Measurements from ENCODE around the gene KRT2. TPM values are rescaled to one million over a fixed set of nuclear protein-coding genes. Genes with fewer than 3 reads are reported as not detected.

KRT2 gene
- total and polyA plus RNA-seq, 10 of the 15 experiments (the other 5 are each of a cell fraction or from before 2014, with no cell fraction given) = 0.08 to 0.12 TPM; not detected in 8

DNA sequence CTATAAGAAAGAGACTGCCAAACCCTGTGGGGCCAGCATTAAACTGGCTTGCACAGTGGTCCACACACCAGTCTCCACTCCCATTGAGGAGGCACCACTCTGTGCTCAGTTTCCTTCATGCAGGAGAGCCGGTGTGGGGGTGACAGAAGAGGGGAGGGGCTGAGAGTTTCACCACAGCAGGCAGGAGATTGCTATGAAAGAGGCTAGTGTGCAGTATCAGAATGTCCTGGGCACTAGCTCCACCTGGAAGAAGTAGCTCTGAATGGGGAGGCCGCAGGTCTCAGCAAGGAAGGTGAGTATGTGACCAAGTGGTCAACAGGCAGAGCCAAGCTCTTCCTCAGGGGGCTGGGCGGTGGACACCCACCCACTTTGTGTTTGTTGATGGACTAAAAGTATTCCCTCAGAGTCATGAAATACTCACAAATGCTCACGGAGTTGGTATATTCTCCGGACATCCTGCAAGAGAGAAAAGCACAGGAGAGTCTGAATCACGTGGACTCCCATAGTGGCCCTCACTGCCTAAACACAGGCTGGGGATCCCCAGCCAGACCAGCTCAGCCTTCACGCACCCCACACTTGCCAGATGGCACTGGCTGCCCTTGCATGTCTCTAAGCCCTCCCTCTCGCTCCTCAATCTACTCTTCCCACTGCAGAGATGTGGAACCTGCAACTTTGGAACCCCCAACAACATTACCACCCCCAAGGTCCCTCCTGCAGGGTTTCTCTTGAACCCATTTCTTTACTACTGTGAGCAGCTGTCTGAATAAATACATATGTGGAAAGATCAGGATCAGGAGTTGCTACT, 43.0 kb downstream of the KRT2 start:
- ChIA-PET RAD21 (ENCODE audit: unreplicated experiment) (no interaction called here), POLR2A (no interaction called here), CTCF (no interaction called here), SMC1A (ENCODE audit: uncharacterized antibody, unreplicated experiment) (no interaction called here)
- Histone ChIP-seq H3K4me2 (ENCODE audit: control insufficient read depth, insufficient read depth) (no peak overlapping the region), H3K9ac (ENCODE audit: control insufficient read depth, insufficient read depth, low read length) (no peak overlapping the region), H3K4me3 (no peak overlapping the region), H3K9me3 (replicated peaks; ENCODE audit: control insufficient read depth, insufficient read depth, low read length) (no peaks in the 10 kb centered on the region), H2AFZ (ENCODE audit: control insufficient read depth, low read depth, low read length) (no peak overlapping the region), H3K27me3 (replicated peaks in 1 of 2; ENCODE audit: control insufficient read depth in 2 of 2, insufficient read depth in 2 of 2, low read length in 1 of 2) (peaks cover 0 to 3% of the 10 kb centered on the region in 2 experiments; a peak in 2 of 4 replicates), H3K27ac (ENCODE audit: control insufficient read depth, insufficient read depth) (no peak overlapping the region), H3K79me2 (ENCODE audit: control insufficient read depth, insufficient read depth, low read length) (no peaks in the 10 kb centered on the region), H3K4me1 (ENCODE audit: control insufficient read depth, insufficient read depth, low read length) (no peaks in the 10 kb centered on the region), H3K36me3 (ENCODE audit: control insufficient read depth in 2 of 2, insufficient read depth in 2 of 2, low read length in 1 of 2) (no peaks in the 10 kb centered on the region), H4K20me1 (ENCODE audit: control insufficient read depth, insufficient read depth) (no peaks in the 10 kb centered on the region)
- intact Hi-C loops (cut with micrococcal nuclease; ENCODE audit: unreplicated experiment) = no loop called here
- in situ Hi-C loops (cut with MboI) = no loop called here
- WGBS (ENCODE audit: insufficient coverage, insufficient replicate concordance, low lambda C conversion rate, missing lambda C conversion rate) = 31% methylated on average over 8 of the region's 8 CpGs
- no peak for TF ChIP-seq RBBP5 (conservative IDR thresholded peaks at IDR 0.05)
- no peak for TF ChIP-seq ZNF274 (IDR thresholded peaks at IDR 0.05; ENCODE audit: insufficient read depth, insufficient read length)
- TF ChIP-seq TAF1 (IDR thresholded peaks at IDR 0.05; ENCODE audit: borderline replicate concordance, low read depth, low read length) = no peak
- TF ChIP-seq, protein P1, sequence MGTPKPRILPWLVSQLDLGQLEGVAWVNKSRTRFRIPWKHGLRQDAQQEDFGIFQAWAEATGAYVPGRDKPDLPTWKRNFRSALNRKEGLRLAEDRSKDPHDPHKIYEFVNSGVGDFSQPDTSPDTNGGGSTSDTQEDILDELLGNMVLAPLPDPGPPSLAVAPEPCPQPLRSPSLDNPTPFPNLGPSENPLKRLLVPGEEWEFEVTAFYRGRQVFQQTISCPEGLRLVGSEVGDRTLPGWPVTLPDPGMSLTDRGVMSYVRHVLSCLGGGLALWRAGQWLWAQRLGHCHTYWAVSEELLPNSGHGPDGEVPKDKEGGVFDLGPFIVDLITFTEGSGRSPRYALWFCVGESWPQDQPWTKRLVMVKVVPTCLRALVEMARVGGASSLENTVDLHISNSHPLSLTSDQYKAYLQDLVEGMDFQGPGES (IDR thresholded peaks at IDR 0.05) = no peak
- no peak for TF ChIP-seq TCF12 (IDR thresholded peaks at IDR 0.05; ENCODE audit: low read depth, low read length)
- no peak for TF ChIP-seq HDGF (IDR thresholded peaks at IDR 0.05)
- no peak for TF ChIP-seq NR2C1 (IDR thresholded peaks at IDR 0.05)
- no peak for TF ChIP-seq JUND (IDR thresholded peaks at IDR 0.05; ENCODE audit: low read depth, low read length)
- FAIRE-seq (no peak), DNase-seq (ENCODE audit: low read depth, low spot score) (no peak), ATAC-seq (no peak)
- BruUV-seq (replicated peaks) = no TSS peak

All from GM12878 (cell line).